Retinal pigment epithelial cell (primary cell): ENCODE results near the gene INPP4A.

ENCODE experiments used
- DNase-seq: peaks from one replicate; pipeline ENCODE4 v3.0.0-alpha.2; 2010; ENCODE audit warnings: low read depth
- H3K4me3 ChIP-seq: 2 replicates; pipeline ENCODE4 v1.5.1; 2011; ENCODE audit warnings: mild to moderate bottlenecking, low read length, control low read depth, moderate library complexity
- CTCF ChIP-seq: conservative IDR thresholded peaks from 2 replicates; pipeline ENCODE4 v1.5.1; 2011; ENCODE audit warnings: low read depth, low read length, control low read depth, inconsistent platforms

The INPP4A gene

GRCh38 chr2:98519851-98520250 lies 75.2 kb downstream of the INPP4A start:
- no peak for DNase-seq
- TF ChIP-seq CTCF: no peak
- no peak overlapping the region for H3K4me3 ChIP-seq

GRCh38 chr2:98520806-98521205 lies 76.1 kb downstream of the INPP4A start:
- H3K4me3 ChIP-seq: no peak overlapping the region
- no peak for DNase-seq
- TF ChIP-seq CTCF: no peak

- no peak for DNase-seq
- no peak for TF ChIP-seq CTCF
- H3K4me3 ChIP-seq: no peak overlapping the region
These were observed 76.6 kb downstream of the INPP4A start for GRCh38 chr2:98521266-98521665.

GRCh38 chr2:98522854-98523253 lies 78.2 kb downstream of the INPP4A start:
- no peak overlapping the region for H3K4me3 ChIP-seq
- TF ChIP-seq CTCF: no peak
- no peak for DNase-seq

GRCh38 chr2:98524168-98524567 lies 79.5 kb downstream of the INPP4A start:
- no peak for TF ChIP-seq CTCF
- DNase-seq: no peak
- no peak overlapping the region for H3K4me3 ChIP-seq

- H3K4me3 ChIP-seq: no peak overlapping the region
- DNase-seq: no peak
- no peak for TF ChIP-seq CTCF
These were observed 83.7 kb downstream of the INPP4A start for GRCh38 chr2:98528349-98528748.

GRCh38 chr2:98530114-98530513 lies 85.5 kb downstream of the INPP4A start:
- DNase-seq: no peak
- no peak overlapping the region for H3K4me3 ChIP-seq
- TF ChIP-seq CTCF: no peak
